AG10803 (cell line): Measurements from ENCODE around the gene NPRL2.
"Not testable (repeated sequence)": the region's sequence is repeated elsewhere in the genome, so short reads cannot be mapped to it uniquely, and the experiment has no call there.

Experiments
- DNase-seq: peaks from one replicate; pipeline ENCODE4 v3.0.0; 2010; ENCODE audit warnings: low read depth
- H3K4me3 ChIP-seq: 2 replicates; pipeline ENCODE4 v1.5.1; 2011; ENCODE audit warnings: mild to moderate bottlenecking, low read length, control low read depth
- TF ChIP-seq, protein P1 (sequence below): conservative IDR thresholded peaks from 2 replicates; pipeline ENCODE4 v1.5.1; 2011; ENCODE audit warnings: mild to moderate bottlenecking, low read length, control low read depth, inconsistent platforms

The NPRL2 gene

DNA sequence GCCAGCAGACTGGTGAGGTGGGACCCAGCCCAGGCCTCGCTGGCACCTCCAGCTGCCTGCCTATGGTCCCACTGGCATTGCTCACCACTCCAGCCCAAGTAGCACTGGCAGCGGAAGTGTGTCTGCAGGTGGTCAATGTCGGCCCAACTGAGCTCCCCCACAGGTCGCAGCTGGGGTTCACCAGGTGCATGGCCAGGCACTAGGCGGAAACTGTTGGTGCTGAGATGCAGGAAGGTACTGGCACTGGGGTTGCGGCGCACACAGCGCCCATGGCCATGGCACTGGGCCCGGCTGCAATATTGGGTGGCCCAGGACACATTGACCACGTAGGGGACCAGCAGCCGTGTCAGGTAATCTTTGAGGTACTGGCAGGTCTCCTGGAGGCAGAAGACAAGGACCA, 32.4 kb downstream of the NPRL2 start:
- TF ChIP-seq, protein P1, sequence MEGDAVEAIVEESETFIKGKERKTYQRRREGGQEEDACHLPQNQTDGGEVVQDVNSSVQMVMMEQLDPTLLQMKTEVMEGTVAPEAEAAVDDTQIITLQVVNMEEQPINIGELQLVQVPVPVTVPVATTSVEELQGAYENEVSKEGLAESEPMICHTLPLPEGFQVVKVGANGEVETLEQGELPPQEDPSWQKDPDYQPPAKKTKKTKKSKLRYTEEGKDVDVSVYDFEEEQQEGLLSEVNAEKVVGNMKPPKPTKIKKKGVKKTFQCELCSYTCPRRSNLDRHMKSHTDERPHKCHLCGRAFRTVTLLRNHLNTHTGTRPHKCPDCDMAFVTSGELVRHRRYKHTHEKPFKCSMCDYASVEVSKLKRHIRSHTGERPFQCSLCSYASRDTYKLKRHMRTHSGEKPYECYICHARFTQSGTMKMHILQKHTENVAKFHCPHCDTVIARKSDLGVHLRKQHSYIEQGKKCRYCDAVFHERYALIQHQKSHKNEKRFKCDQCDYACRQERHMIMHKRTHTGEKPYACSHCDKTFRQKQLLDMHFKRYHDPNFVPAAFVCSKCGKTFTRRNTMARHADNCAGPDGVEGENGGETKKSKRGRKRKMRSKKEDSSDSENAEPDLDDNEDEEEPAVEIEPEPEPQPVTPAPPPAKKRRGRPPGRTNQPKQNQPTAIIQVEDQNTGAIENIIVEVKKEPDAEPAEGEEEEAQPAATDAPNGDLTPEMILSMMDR: no peak
- DNase-seq: no peak
- no peak overlapping the region for H3K4me3 ChIP-seq

DNA sequence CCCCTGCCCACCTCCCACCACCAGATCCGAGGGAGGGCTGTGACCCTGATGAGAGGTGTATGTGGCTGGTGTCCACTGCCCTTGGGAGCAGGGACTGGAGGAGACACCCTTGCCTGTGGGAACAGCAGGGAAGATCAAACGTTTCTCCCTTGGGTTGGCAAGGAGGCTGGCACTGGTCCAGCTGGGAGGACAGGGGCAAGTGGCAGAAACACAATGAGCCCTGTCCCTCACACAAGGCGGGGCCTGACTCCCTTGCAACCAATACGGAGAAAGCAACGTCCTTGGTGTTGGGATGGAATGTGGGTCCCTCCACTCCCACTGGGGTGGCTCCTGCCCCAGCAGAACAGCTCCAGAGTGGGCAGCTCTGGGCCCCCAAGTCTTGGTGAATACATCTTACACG, 33.3 kb downstream of the NPRL2 start:
- H3K4me3 ChIP-seq: no peak overlapping the region
- TF ChIP-seq, protein P1: no peak
- DNase-seq: no peak

DNA sequence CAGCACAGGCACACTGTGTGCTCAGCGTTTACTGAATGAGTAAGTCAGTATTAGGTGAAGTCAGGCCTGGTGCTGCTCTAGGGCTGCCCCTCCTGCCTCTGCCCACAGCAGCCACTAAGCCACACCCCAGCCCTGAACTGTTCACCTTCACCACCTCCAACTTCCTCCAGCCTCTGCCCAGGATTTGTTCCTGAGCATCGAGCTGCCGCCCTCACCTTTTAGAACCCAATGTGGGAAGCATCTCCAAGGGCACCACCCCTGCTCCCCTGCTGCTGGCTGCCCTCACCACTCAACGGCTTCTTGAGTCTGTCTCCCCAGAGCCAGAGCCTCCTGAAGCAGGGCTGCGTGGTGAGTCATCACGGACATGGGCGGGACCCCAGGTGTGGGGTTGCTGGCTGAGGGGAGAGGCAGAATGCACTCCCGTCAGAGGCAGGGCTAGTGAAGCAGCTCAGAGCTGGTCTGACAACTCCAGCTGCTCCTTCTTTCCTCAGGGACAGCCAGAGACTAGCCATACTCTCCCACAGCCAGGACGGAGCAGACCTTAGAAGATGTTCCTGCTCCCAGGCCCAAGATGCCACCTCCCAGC, 33.8 kb downstream of the NPRL2 start:
- TF ChIP-seq, protein P1: no peak
- DNase-seq: no peak
- H3K4me3 ChIP-seq: no peak overlapping the region

- H3K4me3 ChIP-seq: no peak overlapping the region
- no peak for DNase-seq
- TF ChIP-seq, protein P1: no peak
Measured at GRCh38 chr3:50314816-50315215, 35.8 kb downstream of the NPRL2 start.

DNA sequence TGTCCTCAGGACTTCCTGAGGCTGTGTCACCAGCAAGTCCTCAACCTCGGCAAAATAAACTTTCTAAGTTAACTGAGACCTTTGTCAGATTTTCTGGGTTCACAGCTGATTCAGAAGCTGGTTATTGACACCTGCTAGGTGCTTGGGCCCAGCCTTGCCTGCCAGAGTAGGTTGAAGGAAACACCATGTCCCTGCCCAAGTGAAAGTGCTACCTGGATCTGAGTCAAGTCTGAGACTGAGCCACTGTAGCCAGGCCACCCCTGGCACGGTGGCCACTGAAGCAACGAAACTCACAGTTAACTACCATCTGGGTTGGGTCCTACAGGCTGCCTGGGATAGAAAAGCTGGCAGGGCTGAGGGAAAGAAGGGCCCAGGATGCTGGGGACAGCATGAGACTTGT, 36.2 kb downstream of the NPRL2 start:
- H3K4me3 ChIP-seq: no peak overlapping the region
- no peak for DNase-seq
- TF ChIP-seq, protein P1: no peak

DNA sequence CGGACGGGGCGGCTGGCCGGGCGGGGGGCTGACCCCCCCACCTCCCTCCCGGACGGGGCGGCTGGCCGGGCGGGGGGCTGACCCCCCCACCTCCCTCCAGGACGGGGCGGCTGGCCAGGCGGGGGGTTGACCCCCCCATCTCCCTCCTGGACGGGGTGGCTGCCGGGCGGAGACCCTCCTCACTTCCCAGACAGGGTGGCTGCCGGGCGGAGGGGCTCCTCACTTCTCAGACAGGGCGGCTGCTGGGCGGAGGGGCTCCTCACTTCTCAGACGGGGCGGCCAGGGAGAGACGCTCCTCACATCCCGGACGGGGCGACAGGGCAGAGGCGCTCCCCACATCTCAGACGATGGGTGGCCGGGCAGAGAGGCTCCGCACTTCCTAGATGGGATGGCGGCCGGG, 38.5 kb downstream of the NPRL2 start:
- not testable (repeated sequence) for DNase-seq, H3K4me3 ChIP-seq

- DNase-seq: no peak
- no peak overlapping the region for H3K4me3 ChIP-seq
- TF ChIP-seq, protein P1: no peak
Measured at GRCh38 chr3:50304601-50305000, 46.0 kb downstream of the NPRL2 start.
